Raji (cell line): Measurements from ENCODE around the gene NRM.

Experiments used
- POLR2A ChIP-seq: IDR thresholded peaks from 2 replicates; pipeline ENCODE4 v1.6.1; 2011; ENCODE audit warnings: low read depth, low read length, control low read depth; ENCODE audit not compliant: insufficient read depth

Gene NRM

DNA sequence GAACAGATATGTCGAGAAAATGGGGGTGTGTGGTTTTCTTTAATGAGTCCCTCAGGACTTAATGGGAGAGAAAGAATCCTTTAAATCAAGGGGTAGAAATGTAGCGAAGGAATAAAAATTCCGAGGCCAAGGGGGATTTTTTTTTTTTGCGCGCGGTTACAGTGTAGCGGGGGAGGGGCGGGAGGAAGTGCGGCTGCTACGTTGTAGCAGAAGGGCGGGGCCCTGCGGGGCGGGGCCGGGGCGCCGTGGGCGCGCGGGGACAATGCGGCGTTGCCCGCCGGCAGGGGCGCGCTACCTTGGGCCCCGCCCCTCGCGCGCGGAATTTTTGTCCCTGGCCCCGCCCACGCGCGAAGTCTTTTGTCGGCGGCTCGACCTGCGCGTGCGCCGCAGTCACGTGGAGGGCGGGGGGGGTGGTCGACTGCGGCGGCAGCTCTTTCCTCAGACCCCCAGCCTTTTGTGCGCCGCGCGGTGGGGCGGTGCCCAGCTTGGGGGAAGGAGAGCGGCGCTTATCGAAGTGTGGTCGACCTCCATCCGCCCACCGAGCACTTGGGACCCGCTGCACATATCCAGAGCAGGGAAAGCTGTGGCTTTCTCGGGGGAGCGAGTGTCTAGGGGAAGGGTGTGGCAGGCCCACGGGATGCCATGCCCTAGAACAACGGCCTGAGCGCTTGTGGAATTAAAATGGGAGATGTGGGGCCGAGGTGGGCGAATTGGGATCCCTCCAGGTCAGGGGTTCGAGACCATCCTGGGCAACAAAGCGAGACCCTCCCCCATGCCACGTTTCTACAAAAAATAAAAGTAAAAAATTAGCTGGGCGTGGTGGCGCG is 30.6 kb upstream of the NRM start:
- TF ChIP-seq POLR2A, result peak; percentile 37

DNA sequence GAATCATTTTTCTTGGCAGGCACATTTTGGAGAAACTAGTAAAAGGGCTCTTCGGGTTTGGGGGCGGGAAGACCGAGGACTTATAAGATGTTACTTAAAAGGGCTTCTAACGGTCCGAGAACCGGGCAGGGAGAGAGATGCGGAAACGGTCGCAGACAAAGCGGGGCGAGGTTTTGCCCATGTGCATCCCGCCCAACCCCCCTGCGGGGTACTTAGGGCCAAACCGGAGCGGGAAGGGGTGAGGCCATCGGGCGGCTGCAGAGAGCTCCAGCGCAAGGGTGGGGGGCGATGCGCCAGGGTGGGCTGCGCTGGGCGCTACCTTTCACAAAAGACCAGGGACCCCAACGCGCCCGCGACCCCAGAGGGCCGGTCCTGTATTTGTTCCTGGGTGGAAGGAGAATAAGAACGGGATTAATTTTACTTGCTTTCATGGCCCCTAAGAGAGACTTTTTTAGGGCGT is 30.0 kb upstream of the NRM start:
- peak; percentile 43 for TF ChIP-seq POLR2A

DNA sequence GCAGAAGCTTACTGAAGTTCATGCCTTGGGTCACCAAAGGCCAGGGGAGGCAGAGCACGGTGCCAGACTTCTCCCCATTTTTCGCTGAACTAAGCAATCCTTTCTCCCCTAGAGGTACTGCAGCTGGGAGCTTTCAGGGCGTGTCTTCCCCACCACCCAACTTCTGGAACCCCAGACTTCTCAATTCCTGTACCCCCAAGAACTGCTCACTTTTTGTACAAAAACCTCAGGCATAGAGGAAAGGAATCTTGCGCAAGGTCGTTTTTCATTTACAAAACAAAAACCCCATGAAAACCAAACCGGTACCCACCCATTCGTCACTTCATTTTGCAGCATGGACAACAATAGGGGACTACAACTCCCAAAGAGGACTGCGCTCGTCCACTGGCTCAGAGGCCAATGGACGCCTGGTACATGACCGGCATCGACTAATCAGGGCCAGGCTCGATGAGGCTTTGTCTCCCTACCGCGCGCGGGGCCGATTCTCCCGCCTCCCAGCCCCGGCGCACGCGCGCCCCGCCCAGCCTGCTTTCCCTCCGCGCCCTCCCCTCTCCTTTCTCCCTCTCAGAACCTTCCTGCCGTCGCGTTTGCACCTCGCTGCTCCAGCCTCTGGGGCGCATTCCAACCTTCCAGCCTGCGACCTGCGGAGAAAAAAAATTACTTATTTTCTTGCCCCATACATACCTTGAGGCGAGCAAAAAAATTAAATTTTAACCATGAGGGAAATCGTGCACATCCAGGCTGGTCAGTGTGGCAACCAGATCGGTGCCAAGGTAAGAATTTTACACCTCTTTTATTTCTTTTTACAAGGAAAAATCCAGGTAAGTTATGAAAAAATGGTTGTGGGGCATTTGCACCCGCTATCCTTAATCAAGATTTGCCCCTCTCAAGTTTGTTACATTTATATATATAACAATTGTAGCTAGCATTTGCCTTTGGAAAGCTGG is 29.3 kb upstream of the NRM start, which contains the start of gene TUBB:
Gene TUBB, plus strand, starts transcription at position 562 of the 947 bp plus-strand sequence. Its CDS starts 155 bp downstream, at position 717.
- peak; percentile 84 for TF ChIP-seq POLR2A

DNA sequence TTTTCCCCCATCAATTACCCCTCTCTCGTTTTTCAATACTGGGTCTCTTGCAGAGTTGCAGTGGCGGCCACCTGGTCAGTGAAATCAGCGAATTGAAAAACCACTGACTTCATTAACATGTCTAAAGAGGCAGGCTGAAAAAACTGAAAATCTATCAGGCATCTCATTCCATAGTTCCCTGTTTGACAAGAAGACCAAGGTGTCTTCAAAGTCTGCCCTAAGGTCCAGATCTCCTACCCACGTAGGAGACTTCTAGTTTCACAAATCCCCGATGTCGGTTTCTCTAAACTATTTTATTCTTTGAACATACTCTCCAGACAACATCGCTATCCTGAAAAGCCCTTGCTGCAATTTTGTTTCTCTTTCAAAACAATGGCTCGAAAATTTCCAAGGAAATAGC is 28.6 kb upstream of the NRM start:
- TF ChIP-seq POLR2A, result 0 out of 2 replicates have a peak, but pooled peaks have one; percentile 0

DNA sequence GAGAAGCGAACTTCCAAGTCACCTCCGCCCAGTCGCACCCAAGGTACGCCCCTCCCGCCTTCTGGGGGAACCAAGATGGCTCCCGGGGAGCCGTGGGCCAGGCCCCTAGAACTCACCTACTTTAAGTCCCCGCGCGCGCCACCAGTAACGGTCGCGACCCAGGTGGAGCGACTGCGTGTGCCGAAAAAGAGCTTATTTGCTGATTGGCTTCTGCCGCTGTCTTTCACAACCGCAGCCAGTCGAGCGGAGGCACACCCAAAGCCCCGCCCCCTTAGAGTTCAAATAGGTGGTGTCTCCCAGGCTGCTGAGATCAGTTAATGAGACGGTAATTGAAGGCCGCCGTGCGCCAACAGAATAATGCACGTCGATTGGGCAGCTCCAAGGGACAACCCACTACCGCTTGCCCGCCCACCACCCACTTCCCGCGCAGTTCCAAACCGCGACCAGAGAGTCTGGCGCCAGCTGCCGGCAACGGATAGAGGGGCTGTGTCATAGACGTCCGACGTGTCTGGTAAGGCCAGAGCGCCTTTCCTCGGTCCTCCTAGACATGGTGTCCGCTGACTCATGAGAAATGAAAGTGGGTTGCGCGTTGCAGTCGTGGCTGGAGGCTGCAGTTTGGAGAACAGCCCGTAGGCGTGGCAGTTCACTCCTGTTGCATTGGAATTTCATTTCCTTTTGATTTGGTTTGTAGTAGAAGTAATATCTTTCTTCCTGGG is 26.5 kb upstream of the NRM start, which contains the start of gene MDC1:
Gene MDC1, minus strand, starts transcription at position 153 of the 716 bp plus-strand sequence. CDS start 2,106 bp downstream, outside the sequence.
- peak; percentile 95 for TF ChIP-seq POLR2A

DNA sequence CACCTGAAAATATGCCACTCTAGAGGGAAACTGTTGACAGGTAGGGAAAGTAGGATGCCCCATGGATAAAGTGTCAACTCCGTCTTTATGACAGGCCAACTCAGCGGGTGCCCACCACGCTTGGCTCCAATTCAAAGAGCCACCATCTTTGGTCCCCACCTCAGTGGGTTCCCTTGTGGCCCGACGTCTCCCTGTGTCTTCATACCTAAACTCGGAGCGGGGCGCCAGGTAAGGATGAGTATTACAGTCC is 26.0 kb upstream of the NRM start:
- no peak for TF ChIP-seq POLR2A

DNA sequence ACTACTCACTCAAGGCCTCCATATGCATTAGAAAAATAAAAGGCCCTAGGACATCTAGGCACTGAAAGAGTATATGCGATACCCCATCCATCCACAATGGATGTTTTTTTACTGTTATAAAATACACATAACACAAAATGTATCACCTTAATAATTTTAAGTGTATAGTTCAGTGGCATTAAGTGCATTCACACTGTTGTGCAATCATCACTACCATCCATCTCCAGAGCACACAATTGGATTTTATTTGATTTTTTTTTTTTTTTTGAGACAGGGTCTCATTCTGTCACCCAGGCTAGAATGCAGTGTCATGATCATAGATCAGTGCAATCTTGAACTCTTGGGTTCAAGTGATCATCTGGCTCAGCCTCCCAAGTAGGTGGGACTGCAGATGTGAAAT is 23.5 kb upstream of the NRM start:
- TF ChIP-seq POLR2A, result no peak

DNA sequence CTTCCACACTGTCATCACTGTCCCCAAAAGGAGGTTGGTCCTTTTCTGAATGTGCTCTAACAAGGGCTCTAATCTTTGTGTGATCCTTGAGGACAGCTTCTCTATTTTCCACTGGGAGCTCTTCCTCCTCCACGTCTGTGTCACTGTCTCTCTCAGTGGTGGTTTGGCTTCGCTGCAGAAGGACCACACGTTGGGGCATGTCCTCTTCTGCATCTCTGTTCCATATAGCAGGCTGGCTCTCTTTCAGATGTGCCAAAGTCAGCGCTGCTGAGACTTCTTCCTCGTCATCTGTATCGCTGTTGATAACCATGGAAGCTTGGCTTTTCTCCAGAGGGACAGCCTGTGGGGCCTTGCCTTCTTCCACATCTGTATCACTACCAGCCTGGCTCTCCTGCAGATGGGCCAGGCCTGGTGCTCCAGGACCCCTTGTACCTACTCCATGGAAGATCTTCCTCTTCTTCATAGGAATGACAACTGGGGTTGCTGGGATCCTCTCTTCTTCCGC is 21.7 kb upstream of the NRM start:
- no peak for TF ChIP-seq POLR2A

DNA sequence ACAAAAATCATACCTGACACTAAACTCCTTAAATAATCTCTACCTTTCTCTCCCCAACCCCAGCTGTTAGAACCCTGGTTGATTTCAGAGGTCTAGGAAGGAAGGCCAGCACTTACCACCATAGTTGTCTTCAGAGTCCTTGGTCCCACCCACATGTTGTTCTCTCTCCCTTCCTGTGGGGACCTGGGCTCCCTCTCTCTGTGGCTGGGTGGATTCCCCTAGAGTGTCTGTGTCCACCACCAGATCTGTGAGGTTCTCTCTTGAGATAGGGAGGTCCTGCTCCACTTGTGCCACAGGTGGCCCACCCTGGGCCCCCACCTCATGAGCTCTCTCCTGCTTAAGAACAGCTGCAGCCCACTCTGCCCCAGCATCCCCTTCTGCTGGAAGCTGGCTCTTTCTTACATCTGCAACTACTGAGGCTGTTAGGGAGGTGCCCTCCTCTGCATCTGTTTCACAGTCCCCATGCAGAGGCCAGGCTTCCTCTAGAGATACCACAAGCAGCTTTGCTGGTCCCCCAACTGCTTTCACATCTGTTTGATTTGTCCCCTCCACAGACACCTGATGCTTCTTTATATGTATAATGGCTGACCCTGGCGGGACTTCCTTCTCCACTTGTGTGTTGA is 21.1 kb upstream of the NRM start:
- TF ChIP-seq POLR2A, result no peak

DNA sequence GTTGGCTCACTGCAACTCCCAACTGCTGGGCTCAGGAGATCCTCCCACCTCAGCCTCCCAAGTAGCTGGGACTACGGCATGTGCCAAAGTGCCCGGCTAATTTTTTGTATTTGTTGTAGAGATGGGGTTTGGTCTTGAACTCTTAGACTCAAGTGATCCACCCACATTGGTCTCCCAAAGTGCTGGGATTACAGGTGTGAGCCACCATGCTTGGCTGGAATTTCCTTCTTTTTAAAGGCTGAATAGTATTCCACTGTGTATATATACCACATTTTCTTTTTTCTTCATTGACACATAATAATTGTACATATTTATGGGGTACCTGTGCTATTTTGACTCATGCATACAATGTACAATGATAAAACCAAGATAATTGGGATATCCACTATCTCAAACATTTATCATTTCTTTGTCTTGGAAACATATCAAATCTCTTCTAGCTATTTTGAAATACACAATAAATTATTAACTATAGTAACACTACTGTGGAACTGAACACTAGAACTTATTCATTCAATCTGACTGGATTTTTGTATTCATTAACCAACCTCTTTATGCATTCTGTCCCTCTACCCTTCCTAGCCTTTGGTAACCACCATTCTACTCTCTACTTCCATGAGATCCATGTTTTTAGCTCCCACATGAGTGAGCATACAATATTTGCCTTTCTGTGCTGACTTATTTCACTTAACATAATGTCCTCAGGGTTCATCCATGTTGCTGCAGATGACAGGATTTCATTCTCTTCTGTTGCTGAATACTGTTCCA is 18.5 kb upstream of the NRM start:
- no peak for TF ChIP-seq POLR2A

DNA sequence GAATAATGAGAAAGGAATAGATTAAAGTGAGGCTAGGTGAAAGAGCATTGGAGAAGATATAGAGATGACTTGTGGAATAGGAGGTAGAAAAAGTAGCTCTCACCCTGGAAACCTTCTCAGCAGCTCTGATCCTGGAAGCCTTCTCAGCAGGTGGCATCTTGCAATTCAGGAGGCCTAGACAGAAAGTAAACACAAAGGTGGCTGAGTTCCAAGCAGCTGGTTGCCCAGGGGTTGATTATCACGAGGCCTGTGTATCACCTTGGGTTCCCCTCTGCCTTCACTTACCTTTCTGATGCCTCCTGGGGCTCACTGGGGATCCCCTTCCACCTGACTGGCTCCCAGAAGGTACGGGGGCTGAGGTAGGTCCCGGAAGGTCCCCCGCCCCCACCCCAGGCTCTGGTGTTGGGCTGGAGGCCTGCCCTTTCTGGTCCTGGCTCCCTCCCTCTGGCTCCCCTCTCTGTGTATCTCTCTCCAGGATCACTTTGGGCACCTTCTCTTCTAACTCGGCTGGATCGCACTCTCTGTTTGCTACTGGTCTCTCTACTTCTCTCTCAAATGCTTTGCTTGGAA is 16.6 kb upstream of the NRM start:
- TF ChIP-seq POLR2A, result no peak

DNA sequence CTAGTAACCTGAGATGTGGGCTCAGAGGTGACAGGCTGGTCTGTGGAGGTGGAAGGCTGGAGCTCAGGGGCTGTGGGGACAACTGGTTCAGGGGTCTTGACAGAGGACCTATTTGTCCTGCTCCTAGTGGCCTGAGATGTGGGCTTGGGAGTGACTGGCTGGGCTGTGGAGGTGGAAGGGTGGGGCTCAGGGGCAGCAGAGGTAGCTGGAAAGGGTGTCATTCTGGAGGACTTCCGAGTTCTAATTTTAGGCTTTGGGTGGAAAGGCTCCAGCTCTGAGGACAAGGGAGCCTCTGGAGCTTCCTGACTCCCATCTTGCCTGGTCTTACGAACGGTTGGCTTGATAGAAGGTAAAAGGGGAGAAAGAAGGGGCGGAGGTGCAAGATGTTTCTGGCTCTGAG is 14.8 kb upstream of the NRM start:
- no peak for TF ChIP-seq POLR2A

DNA sequence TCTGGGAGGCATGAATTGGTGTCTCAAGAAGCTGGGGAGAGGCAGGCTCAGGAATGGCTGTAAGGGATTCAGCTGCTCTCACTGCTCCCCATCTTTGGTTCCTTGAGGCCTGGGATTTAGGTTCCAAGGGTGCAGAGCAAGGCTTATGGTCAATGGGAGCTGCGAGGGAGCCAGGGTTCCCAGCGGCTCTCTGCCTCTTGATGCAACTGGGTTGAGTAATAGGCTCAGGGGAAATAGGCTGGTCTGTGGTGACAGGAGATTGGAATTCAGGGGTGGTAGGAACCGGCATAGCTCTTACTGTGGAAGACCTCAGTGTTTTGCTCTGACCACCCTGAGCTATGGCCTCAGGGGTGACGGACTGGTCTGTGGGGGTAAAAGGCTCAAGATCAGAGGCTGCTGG is 13.0 kb upstream of the NRM start:
- no peak for TF ChIP-seq POLR2A

DNA sequence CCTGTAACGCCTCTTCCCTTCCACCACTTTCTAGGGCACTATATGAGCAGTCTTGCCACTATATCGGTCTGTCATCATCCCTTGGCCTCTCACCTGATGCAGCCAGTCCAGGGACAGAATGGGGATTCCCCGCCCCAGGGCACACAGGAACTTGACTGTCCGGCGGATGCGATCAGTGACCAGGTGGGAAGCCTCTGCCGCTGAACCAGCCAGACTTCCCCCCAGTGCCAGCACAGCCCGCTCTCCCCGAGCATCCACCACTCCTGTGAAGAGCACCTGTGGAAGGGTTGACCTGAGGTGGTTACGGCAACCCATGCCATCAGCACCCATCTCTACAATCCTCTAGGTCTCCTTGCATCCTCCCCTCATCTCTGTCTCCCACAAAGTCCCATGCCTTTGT is 12.2 kb upstream of the NRM start:
- TF ChIP-seq POLR2A, result no peak

DNA sequence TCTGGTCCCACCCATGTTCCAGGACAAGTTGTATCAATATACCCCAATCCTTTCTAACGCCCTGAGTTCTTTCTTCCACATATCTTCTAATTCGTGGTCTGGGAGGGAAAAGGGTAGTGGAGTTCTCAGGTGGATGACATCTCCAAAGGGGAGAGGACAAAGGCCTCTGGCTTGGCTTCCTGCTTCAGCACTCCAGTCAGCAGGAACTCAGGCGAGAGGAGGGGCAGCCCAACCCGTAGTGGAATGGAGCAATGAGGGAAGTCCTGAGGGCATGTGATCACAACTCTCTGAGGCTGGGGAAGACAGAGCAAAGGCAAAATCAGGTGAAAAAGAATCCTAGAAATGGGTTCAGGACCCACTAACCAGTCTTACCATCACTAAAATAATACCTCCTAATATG is 9.6 kb upstream of the NRM start:
- no peak for TF ChIP-seq POLR2A
